ENCODE measurements around the gene PLA2G6.
"Not testable (repeated sequence)": the region's sequence is repeated elsewhere in the genome, so short reads cannot be mapped to it uniquely, and the experiment has no call there.

The PLA2G6 gene

GRCh38 chr22:38164551-38164918, 17.1 kb downstream of the PLA2G6 start:
- no peak for DNase-seq

GRCh38 chr22:38163844-38164550, 17.6 kb downstream of the PLA2G6 start:
- DNase-seq, result no peak

- no peak for DNase-seq
These were observed 18.5 kb downstream of the PLA2G6 start for GRCh38 chr22:38162881-38163843.

GRCh38 chr22:38155703-38156102, 25.9 kb downstream of the PLA2G6 start:
- no peak for DNase-seq

DNA sequence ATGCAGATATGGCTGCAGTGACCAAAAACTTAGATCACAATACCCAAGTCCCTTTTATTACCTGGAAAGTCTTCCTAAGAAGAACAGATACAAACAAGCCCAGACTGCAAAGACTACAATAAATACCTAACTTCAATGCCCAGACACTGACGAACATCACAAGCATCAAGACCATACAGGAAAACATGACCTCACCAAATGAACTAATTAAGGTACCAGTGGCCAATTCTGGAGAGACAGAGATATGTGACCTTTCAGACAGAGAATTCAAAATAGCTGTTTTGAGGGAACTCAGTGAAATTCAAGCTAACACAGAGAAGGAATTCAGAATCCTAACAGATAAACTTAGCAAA, 27.1 kb downstream of the PLA2G6 start:
- DNase-seq, result not testable (repeated sequence)

DNA sequence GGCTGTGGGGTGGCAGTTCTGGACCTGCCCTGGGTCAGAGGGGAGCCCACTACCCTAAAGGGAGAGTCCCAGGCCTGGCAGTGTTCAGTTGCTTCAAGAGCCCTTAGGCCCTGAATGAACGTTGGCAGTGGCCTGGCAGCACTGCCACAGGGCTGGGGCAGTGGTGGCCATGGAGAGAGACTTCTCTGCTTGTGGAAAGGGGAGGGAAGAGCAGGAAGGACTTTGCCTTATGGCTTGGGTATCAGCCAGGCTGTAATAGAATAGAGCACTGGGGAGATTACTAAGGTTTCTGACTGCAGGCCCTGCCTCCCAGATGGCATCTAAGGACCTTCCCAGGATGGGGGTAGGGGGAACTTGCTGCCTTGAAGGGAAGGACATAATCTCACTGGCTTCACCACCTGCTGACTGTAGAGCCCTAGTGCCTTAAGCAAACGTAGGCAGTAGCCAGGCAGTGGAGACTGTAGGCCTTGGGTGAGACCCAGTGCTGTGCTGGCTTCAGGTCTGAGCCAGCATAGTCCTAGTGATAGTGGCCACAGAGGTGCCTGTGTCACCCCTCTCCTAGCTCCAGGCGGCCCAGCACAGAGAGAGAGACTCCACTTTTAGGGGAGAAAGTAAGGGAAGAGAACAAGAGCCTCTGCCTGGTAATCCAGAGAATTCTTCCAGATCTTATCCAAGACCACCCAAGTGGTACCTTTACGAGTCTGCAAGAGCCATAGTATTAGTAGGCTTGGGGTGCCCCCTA, 27.6 kb downstream of the PLA2G6 start:
- DNase-seq, result no peak

GRCh38 chr22:38151126-38151500, 30.5 kb downstream of the PLA2G6 start:
- DNase-seq, result no peak

DNA sequence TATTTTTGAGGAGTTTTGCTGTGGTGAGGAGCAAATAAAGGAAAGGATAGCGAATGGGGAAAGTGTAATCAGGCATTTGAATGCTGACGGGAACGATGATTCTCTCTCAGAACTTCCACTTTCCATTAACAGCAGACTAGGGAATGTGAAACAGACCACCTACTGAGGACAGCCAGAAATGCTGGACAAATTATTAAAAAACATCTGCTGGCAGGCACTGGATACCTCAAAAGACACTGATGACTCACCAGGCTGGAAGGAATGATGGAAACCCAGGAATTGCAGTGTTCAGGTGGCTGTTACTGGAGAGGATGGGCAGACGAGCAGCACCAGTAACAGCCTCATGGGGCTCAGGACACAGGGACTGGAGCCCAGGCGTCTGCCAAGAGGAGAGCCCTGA, 33.4 kb downstream of the PLA2G6 start:
- DNase-seq, result no peak

- DNase-seq, result not testable (repeated sequence)
These were observed 35.5 kb downstream of the PLA2G6 start for GRCh38 chr22:38146166-38146565.

- no peak for DNase-seq
These were observed 37.6 kb downstream of the PLA2G6 start for GRCh38 chr22:38144025-38144405.

DNA sequence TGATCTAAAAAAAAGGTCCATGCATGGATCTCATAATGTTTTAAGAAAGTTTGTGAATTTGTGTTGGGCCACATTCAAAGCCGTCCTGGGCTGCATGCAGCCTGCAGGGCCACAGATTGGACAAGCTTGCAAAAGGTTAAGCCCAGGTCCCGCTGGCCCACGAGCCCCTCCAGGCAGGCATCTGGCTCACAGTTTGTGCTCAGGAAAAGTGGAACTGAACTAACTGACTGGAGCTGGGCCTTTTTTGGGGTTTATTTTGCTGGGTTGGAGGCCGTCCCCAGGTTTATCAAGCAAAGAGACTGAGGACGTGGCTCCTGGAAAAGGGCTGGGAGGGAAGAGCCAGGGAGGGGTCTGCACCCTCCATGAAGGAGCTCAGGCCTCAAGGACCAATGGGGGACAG, 39.0 kb downstream of the PLA2G6 start:
- no peak for DNase-seq

- no peak for DNase-seq
These were observed 40.2 kb downstream of the PLA2G6 start for GRCh38 chr22:38141217-38141973.

GRCh38 chr22:38139901-38140300, 41.7 kb downstream of the PLA2G6 start:
- no peak for DNase-seq

DNA sequence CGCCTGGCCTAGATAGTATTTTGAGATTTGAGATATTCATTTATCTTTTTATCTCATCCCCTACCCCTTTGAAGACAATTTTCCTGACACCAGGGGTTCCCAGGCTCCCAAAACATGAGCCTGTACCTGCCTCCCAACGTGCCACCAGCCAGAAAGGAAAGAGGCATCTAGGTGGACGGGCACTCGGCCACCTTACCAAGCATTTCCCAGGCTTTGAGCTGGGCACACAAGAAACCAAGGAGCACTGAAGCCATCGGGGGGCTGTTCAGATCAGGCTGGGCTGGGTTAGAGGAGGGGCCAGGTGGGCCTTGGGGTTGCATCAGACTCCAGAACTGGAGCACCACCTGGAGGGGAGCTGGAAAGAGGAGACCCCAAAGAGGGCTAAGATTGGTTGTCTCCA, 42.7 kb downstream of the PLA2G6 start:
- DNase-seq, result no peak

GRCh38 chr22:38137876-38138687, 43.5 kb downstream of the PLA2G6 start:
- DNase-seq, result no peak

GRCh38 chr22:38136607-38137006, 45.0 kb downstream of the PLA2G6 start:
- no peak for DNase-seq

DNA sequence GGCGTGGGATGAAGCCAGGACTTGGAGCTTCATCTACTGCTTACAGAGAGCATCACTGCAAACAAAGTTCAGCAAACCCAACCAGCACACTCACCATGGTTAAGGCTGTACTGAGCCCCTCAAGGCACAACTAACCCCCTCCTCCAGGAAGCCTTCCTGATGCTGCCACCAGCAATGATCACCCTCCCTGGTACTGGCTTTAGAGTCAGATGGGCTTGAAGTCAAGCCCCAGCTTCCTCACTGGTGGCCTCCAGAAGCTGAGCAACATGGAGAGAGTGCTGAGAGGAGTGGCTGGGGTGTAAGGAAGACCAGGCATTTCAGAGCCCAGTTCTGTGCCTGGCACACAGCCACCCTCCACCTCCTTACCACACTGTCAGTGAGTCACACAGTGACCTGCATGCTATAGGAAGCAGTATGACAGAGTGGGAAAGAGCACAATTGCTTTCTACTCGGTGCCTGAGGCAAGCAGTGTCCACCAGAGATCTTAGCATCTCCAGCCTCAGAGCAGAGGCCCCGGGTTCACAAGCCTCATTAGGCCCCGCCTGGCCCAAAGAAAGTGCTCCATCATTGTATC, 46.4 kb downstream of the PLA2G6 start:
- DNase-seq, result no peak

- no peak for DNase-seq
These were observed 48.3 kb downstream of the PLA2G6 start for GRCh38 chr22:38133331-38133730.

DNA sequence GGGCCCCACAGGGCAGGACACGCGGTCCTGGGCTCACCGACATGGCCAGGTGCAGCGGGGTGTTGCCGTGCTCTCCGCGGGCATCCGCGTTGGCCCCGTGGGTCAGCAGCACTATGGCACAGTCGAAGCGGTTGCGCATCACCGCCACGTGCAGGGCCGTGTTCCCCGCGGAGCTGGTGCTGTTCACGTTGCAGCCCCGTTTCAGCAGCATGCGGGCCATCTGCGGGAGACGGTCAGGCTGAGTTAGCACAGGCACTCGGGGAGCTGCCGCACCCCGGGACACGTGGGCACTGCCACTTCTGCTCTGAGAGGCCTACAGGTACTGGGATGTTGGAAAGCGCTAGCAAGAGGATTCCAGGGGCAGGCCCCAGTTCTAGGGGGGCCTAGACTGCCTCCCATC, 48.8 kb downstream of the PLA2G6 start:
- DNase-seq, result no peak

- DNase-seq, result no peak
These were observed 49.5 kb downstream of the PLA2G6 start for GRCh38 chr22:38132136-38132535.

- no peak for DNase-seq
These were observed 50.2 kb downstream of the PLA2G6 start for GRCh38 chr22:38131399-38131798.

DNA sequence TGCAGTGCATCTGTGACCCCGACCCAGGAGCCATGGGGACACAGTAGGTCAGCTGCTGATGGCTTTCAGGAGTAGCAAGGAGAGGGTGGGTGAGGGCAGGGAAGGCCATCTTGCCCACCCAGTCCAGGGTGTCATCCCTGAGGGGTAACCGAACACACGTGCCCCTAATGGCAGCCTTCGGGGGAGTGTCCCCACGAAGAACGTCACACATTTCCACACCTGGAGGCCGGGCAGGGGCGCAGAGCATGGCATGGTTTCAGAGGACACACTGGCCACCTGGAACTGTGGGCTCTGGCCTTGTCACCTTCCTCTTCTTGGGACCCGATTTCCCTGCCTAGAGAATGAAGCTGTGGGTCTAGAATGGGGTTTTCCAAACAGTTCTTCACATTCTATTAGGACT, 51.8 kb downstream of the PLA2G6 start:
- no peak for DNase-seq
